IMR-90 (cell line): ENCODE measurements around the gene PPP1R9B. TPM values are rescaled to one million over a fixed set of nuclear protein-coding genes. Genes with fewer than 3 reads are reported as not detected.
A peak's percentile ranks its signal among the peaks of the same experiment; 100 is the strongest.

Source experiments
- ATAC-seq: fragments of 200-7000 bp; cut with Tn5 transposase; 2 replicates; pipeline ENCODE4 v1.9.1; 2020; ENCODE audit warnings: low read depth, mild to moderate bottlenecking, moderate library complexity
- BruUV-seq: library from RNA; stranded (reverse); fragments of 400-500 nt; replicated peaks from 2 replicates; lab custom pipeline; 2021; lab: Mats Ljungman, UMichigan
- CTCF ChIA-PET: fragments of 300-600 bp; formaldehyde crosslinking; extraction: SDS; loops from one replicate; lab custom pipeline; 2021; ENCODE audit warnings: antibody characterized with exemption; lab: Yijun Ruan, JAX
- POLR2A ChIA-PET: fragments of 300-600 bp; sonication (Branson Sonifier 250); formaldehyde crosslinking; loops from one replicate; lab custom pipeline; 2022; ENCODE audit warnings: antibody characterized with exemption; ENCODE audit not compliant: unreplicated experiment; lab: Charles Lee
- DNase-seq: peaks from one replicate; pipeline ENCODE4 v3.0.0; 2013
- H2AFZ ChIP-seq: replicated peaks from 2 replicates; pipeline ENCODE3; 2013; ENCODE audit warnings: low read length, mild to moderate bottlenecking; ENCODE audit not compliant: poor library complexity
- H2AK5ac ChIP-seq: 2 replicates; pipeline ENCODE4 v1.6.1; 2013; ENCODE audit warnings: low read depth, low read length, inconsistent platforms
- H2AK9ac ChIP-seq: replicated peaks from 2 replicates; pipeline ENCODE3; 2013; ENCODE audit warnings: mild to moderate bottlenecking, low read depth, low read length, moderate library complexity; ENCODE audit not compliant: poor library complexity
- H2BK120ac ChIP-seq: 2 replicates; pipeline ENCODE4 v1.6.1; 2013; ENCODE audit warnings: low read depth, low read length, inconsistent platforms
- H2BK15ac ChIP-seq: 3 replicates; pipeline ENCODE4 v1.6.1; 2013; ENCODE audit warnings: low read depth, low read length, inconsistent platforms
- H2BK20ac ChIP-seq: 2 replicates; pipeline ENCODE4 v1.6.1; 2013; ENCODE audit warnings: low read depth, mild to moderate bottlenecking, inconsistent platforms, low read length, moderate library complexity
- H2BK5ac ChIP-seq: 2 replicates; pipeline ENCODE4 v1.6.1; 2013; ENCODE audit warnings: mild to moderate bottlenecking, low read depth, low read length, inconsistent platforms; ENCODE audit not compliant: poor library complexity, severe bottlenecking
- H3K14ac ChIP-seq: replicated peaks from 2 replicates; pipeline ENCODE4 v1.6.1; 2013; ENCODE audit warnings: low read depth, low read length, inconsistent platforms
- H3K18ac ChIP-seq: 2 replicates; pipeline ENCODE4 v1.6.1; 2013; ENCODE audit warnings: low read depth, low read length, control low read depth
- H3K23ac ChIP-seq: 2 replicates; pipeline ENCODE4 v1.6.1; 2013; ENCODE audit warnings: low read depth, low read length, inconsistent platforms
- H3K27ac ChIP-seq: 2 replicates; pipeline ENCODE4 v1.5.1; 2013; ENCODE audit warnings: mild to moderate bottlenecking, control low read depth, low read length; ENCODE audit not compliant: insufficient read depth
- H3K27me3 ChIP-seq: 2 replicates; pipeline ENCODE4 v1.6.1; 2013; ENCODE audit warnings: low read length; ENCODE audit not compliant: control insufficient read depth, insufficient read depth
- H3K36me3 ChIP-seq: 2 replicates; pipeline ENCODE4 v1.6.1; 2013; ENCODE audit warnings: low read length, mixed read lengths; ENCODE audit not compliant: control insufficient read depth, insufficient read depth
- H3K4ac ChIP-seq: 2 replicates; pipeline ENCODE4 v1.6.1; 2013; ENCODE audit warnings: low read depth, low read length, inconsistent platforms
- H3K4me1 ChIP-seq: 2 replicates; pipeline ENCODE4 v1.6.1; 2013; ENCODE audit warnings: low read length, mixed read lengths; ENCODE audit not compliant: control insufficient read depth, insufficient read depth
- H3K4me2 ChIP-seq: 2 replicates; pipeline ENCODE4 v1.6.1; 2013; ENCODE audit warnings: low read depth, mild to moderate bottlenecking, control low read depth, low read length, moderate library complexity
- H3K4me3 ChIP-seq: 2 replicates; pipeline ENCODE4 v1.5.1; 2013; ENCODE audit warnings: low read depth, mild to moderate bottlenecking, control low read depth, low read length, moderate library complexity; ENCODE audit not compliant: insufficient read depth
- H3K56ac ChIP-seq: 2 replicates; pipeline ENCODE4 v1.6.1; 2013; ENCODE audit warnings: low read length, inconsistent platforms; ENCODE audit not compliant: insufficient read depth; ENCODE audit errors: extremely low read depth
- H3K79me1 ChIP-seq, 2 experiments: 2 replicates each; pipeline ENCODE4 v1.6.1; 2013; ENCODE audit warnings: low read length in 2 of 2, inconsistent platforms in 1 of 2, low read depth in 1 of 2
- H3K9ac ChIP-seq: 2 replicates; pipeline ENCODE4 v1.6.1; 2013; ENCODE audit warnings: low read depth, low read length, control low read depth
- H3K9me1 ChIP-seq: 2 replicates; pipeline ENCODE4 v1.6.1; 2013; ENCODE audit warnings: low read length, inconsistent platforms; ENCODE audit not compliant: insufficient read depth
- H3K9me3 ChIP-seq: 2 replicates; pipeline ENCODE4 v1.6.1; 2013; ENCODE audit warnings: low read length; ENCODE audit not compliant: control insufficient read depth, insufficient read depth
- H4K20me1 ChIP-seq: 2 replicates; pipeline ENCODE4 v1.6.1; 2013; ENCODE audit warnings: low read length, inconsistent platforms; ENCODE audit not compliant: insufficient read depth
- H4K5ac ChIP-seq: 2 replicates; pipeline ENCODE4 v1.6.1; 2013; ENCODE audit warnings: mild to moderate bottlenecking, low read depth, low read length, control low read depth
- H4K8ac ChIP-seq, 2 experiments: 2 replicates each; pipeline ENCODE4 v1.6.1; 2013; ENCODE audit warnings: low read depth in 2 of 2, low read length in 2 of 2, control low read depth in 1 of 2, inconsistent platforms in 1 of 2
- H4K91ac ChIP-seq: 2 replicates; pipeline ENCODE4 v1.6.1; 2013; ENCODE audit warnings: low read depth, low read length, inconsistent platforms; ENCODE audit not compliant: insufficient read depth
- BHLHE40 ChIP-seq: fragments of 150-350 bp; IDR thresholded peaks from 2 replicates; pipeline ENCODE4 v1.6.1; 2016; ENCODE audit warnings: mild to moderate bottlenecking, low read depth, low read length
- CHD1 ChIP-seq: IDR thresholded peaks from 2 replicates; pipeline ENCODE4 v1.6.1; 2012; ENCODE audit warnings: low read depth, low read length, improper control_type of control experiment
- MAFK ChIP-seq: IDR thresholded peaks from 2 replicates; pipeline ENCODE4 v1.6.1; 2012; ENCODE audit warnings: low read depth, low read length, improper control_type of control experiment
- NFE2L2 ChIP-seq: fragments of 150-350 bp; IDR thresholded peaks from 2 replicates; pipeline ENCODE4 v1.6.1; 2016; ENCODE audit warnings: low read depth, mild to moderate bottlenecking, low read length
- RFX5 ChIP-seq: IDR thresholded peaks from 2 replicates; pipeline ENCODE4 v1.8.0; 2012; ENCODE audit warnings: low read depth, mild to moderate bottlenecking, low read length, moderate library complexity
- SMC3 ChIP-seq: fragments of 150-350 bp; IDR thresholded peaks from 2 replicates; pipeline ENCODE4 v1.6.1; 2016; ENCODE audit warnings: low read depth, mild to moderate bottlenecking, antibody characterized with exemption, low read length, moderate library complexity
- WGBS, 2 experiments: methylation state at CpG; one replicate each; pipeline versions ENCODE4 v1.1.5 to v1.1.7; 2013; ENCODE audit warnings: missing lambda C conversion rate in 2 of 2; ENCODE audit not compliant: insufficient read length in 1 of 2; ENCODE audit errors: extremely low coverage in 2 of 2; 5-methylcytosine and 5-hydroxymethylcytosine counted together
- dilution Hi-C: fragments of 300-500 bp; cut with HindIII; formaldehyde crosslinking; loops from one replicate; pipeline ENCODE4 v1.14.3; 2018; ENCODE audit warnings: low sequenced_read_pairs; ENCODE audit not compliant: unreplicated experiment
- in situ Hi-C: fragments of 300-500 bp; cut with MboI; formaldehyde crosslinking; loops from 3 replicates; pipeline ENCODE4 v1.14.3; 2019; ENCODE audit warnings: low sequenced_read_pairs, inconsistent platforms, mixed read lengths
- intact Hi-C: fragments of 100-400 bp; cut with micrococcal nuclease; formaldehyde crosslinking; loops from 2 replicates; pipeline ENCODE4 v1.10.0; 2022
- polyA plus RNA-seq, 3 experiments: library from polyadenylated mRNA; depleted of rRNA; stranded (reverse); fragments of >200 nt; gene quantifications; 2 replicates each; pipeline ENCODE4 v1.2.3, GENCODE V29; 2012; ENCODE audit warnings: low replicate concordance in 1 of 3
- total RNA-seq: library from RNA; depleted of rRNA; stranded (reverse); fragments of >200 nt; gene quantifications from 2 replicates; pipeline ENCODE4 v1.2.3, GENCODE V29; 2012
- TF ChIP-seq, protein P1 (sequence below): conservative IDR thresholded peaks from 2 replicates; pipeline ENCODE4 v1.5.1; 2012; ENCODE audit warnings: mild to moderate bottlenecking, low read depth, low read length, improper control_type of control experiment

The PPP1R9B gene
- total and polyA plus RNA-seq, 2 of the 4 experiments (the other 2 are of a cell fraction) = 23.0 to 28.0 TPM

GRCh38 chr17:50163843-50164696, 13.6 kb upstream of the PPP1R9B start:
- DNase-seq (no peak), ATAC-seq (no peak)
- 0 out of 2 replicates have a peak overlapping the region, but pooled peaks have one; percentile 10 for H2BK20ac ChIP-seq
- no peak overlapping the region for H4K91ac ChIP-seq
- intact Hi-C loops (no loop called here), dilution Hi-C loops (no loop called here), in situ Hi-C loops (no loop called here)
- H2BK15ac ChIP-seq = no peak overlapping the region; the same call in 2 of the 3 replicates
- no peak overlapping the region for H3K23ac ChIP-seq
- H3K27ac ChIP-seq = no peak overlapping the region
- H3K36me3 ChIP-seq = no peaks in the 10 kb centered on the region
- H3K18ac ChIP-seq = no peak overlapping the region
- H3K14ac ChIP-seq = no peak overlapping the region
- H3K4me2 ChIP-seq = no peak overlapping the region
- H3K4ac ChIP-seq = no peak overlapping the region
- H3K56ac ChIP-seq = no peak overlapping the region
- H2BK5ac ChIP-seq = no peak overlapping the region
- H3K4me1 ChIP-seq = peaks cover 5% of the 10 kb centered on the region; the same call in 1 of the 2 replicates
- ChIA-PET CTCF (no interaction called here), POLR2A (no interaction called here)
- no peak overlapping the region for H4K8ac ChIP-seq
- no peak overlapping the region for H3K9ac ChIP-seq
- no CpG with 5 or more reads among the region's 11 CpGs for WGBS, 2 experiments
- H3K9me1 ChIP-seq = no peaks in the 10 kb centered on the region
- H2AK5ac ChIP-seq = peak overlapping the region; percentile 34; the same call in 1 of the 2 replicates
- no peak overlapping the region for H4K5ac ChIP-seq
- H3K79me1 ChIP-seq = peaks cover 0 to 5% of the 10 kb centered on the region in 2 experiments; a peak in 1 of 4 replicates
- H3K4me3 ChIP-seq = no peak overlapping the region
- no peaks in the 10 kb centered on the region for H3K27me3 ChIP-seq
- H2AFZ ChIP-seq = no peak overlapping the region
- TF ChIP-seq BHLHE40 (no peak), SMC3 (no peak), MAFK (no peak), RFX5 (no peak), NFE2L2 (no peak), CHD1 (no peak)
- TF ChIP-seq, protein P1, sequence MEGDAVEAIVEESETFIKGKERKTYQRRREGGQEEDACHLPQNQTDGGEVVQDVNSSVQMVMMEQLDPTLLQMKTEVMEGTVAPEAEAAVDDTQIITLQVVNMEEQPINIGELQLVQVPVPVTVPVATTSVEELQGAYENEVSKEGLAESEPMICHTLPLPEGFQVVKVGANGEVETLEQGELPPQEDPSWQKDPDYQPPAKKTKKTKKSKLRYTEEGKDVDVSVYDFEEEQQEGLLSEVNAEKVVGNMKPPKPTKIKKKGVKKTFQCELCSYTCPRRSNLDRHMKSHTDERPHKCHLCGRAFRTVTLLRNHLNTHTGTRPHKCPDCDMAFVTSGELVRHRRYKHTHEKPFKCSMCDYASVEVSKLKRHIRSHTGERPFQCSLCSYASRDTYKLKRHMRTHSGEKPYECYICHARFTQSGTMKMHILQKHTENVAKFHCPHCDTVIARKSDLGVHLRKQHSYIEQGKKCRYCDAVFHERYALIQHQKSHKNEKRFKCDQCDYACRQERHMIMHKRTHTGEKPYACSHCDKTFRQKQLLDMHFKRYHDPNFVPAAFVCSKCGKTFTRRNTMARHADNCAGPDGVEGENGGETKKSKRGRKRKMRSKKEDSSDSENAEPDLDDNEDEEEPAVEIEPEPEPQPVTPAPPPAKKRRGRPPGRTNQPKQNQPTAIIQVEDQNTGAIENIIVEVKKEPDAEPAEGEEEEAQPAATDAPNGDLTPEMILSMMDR = no peak
- no TSS peak for BruUV-seq
- H4K20me1 ChIP-seq = no peaks in the 10 kb centered on the region
- no peaks in the 10 kb centered on the region for H3K9me3 ChIP-seq
- H2BK120ac ChIP-seq = no peak overlapping the region
- H2AK9ac ChIP-seq = peak overlapping the region; percentile 72
